ENCODE results near the gene BTK.
A peak's percentile ranks its signal among the peaks of the same experiment; 100 is the strongest.

Gene BTK

GRCh38 chrX:101385795-101386541 lies at the start of gene BTK:
TSS of gene BTK (minus strand) at chrX:101386191. CDS start at chrX:101375284, 10,907 bp downstream.
- DNase-seq (ENCODE audit: low read depth), result no peak

- DNase-seq (ENCODE audit: low read depth), result no peak
These were observed 44.6 kb upstream of the BTK start for GRCh38 chrX:101430457-101431078.

- DNase-seq (ENCODE audit: low read depth), result no peak
These were observed 43.9 kb upstream of the BTK start for GRCh38 chrX:101429934-101430333.

GRCh38 chrX:101427954-101428353 lies 42.0 kb upstream of the BTK start:
- no peak for DNase-seq (ENCODE audit: low read depth)

GRCh38 chrX:101419489-101419888 lies 33.5 kb upstream of the BTK start:
- no peak for DNase-seq (ENCODE audit: low read depth)

GRCh38 chrX:101417981-101418841 lies 32.2 kb upstream of the BTK start:
- peak; percentile 3 for DNase-seq (ENCODE audit: low read depth)

GRCh38 chrX:101417190-101417589 lies 31.2 kb upstream of the BTK start:
- DNase-seq (ENCODE audit: low read depth), result no peak

GRCh38 chrX:101416691-101417090 lies 30.7 kb upstream of the BTK start:
- no peak for DNase-seq (ENCODE audit: low read depth)

- no peak for DNase-seq (ENCODE audit: low read depth)
These were observed 29.5 kb upstream of the BTK start for GRCh38 chrX:101415180-101416145.

GRCh38 chrX:101411984-101412383 lies 26.0 kb upstream of the BTK start:
- no peak for DNase-seq (ENCODE audit: low read depth)

GRCh38 chrX:101410461-101410860 lies 24.5 kb upstream of the BTK start:
- DNase-seq (ENCODE audit: low read depth), result no peak

- DNase-seq (ENCODE audit: low read depth), result no peak
These were observed 23.1 kb upstream of the BTK start for GRCh38 chrX:101409043-101409442.

GRCh38 chrX:101408532-101408841 lies 22.5 kb upstream of the BTK start:
- no peak for DNase-seq (ENCODE audit: low read depth)

GRCh38 chrX:101407748-101408531 lies 21.9 kb upstream of the BTK start, which contains the start of the genes GLA and HNRNPH2:
TSS of gene GLA (minus strand) at chrX:101407925. CDS start at chrX:101407903, 22 bp downstream.
TSS of gene HNRNPH2 (plus strand) at chrX:101408222. CDS start at chrX:101411989, 3,767 bp downstream.
- peak; percentile 67 for DNase-seq (ENCODE audit: low read depth)

GRCh38 chrX:101407167-101407747 lies 21.3 kb upstream of the BTK start:
- DNase-seq (ENCODE audit: low read depth), result no peak

GRCh38 chrX:101399825-101400224 lies 13.8 kb upstream of the BTK start:
- no peak for DNase-seq (ENCODE audit: low read depth)

GRCh38 chrX:101398694-101399093 lies 12.7 kb upstream of the BTK start:
- DNase-seq (ENCODE audit: low read depth), result no peak

GRCh38 chrX:101397779-101398178 lies 11.8 kb upstream of the BTK start:
- no peak for DNase-seq (ENCODE audit: low read depth)

GRCh38 chrX:101395789-101396188 lies 9.8 kb upstream of the BTK start:
- DNase-seq (ENCODE audit: low read depth), result no peak

- no peak for DNase-seq (ENCODE audit: low read depth)
These were observed 8.4 kb upstream of the BTK start for GRCh38 chrX:101394372-101394771.
